Activated CD4-positive, alpha-beta T cell treated with anti-CD3 and anti-CD28 coated beads, Interleukin-10, Interleukin-2, amounts not matched to agents 100 ng/mL and 50 ng/mL, durations not matched to agents 16 hours and 8 hours (primary cell): Measurements from ENCODE around the gene PPP2R5B.

Source experiments
- DNase-seq: peaks from one replicate; pipeline ENCODE4 v3.0.0-alpha.2; 2020

PPP2R5B gene

DNA sequence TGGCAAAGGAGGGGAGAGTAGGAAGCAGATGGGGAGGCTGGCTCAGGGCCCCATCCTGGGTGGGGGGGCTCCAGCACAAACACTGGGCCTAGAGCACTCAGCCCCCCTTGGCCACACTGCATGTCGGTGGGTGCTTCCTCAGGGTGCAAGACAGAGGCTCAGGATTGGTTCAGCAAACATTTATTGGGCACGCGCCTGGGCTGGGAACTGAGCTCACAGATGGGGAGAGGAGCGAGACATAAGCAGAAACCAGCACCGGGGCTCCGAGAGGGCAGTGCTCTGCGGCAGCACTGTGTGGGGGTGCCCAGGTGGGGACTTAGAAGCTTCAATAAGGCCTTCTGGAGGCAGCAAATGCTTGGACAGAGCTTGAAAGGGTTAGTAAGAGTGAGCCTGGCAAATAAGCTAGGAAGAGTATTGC lies 34.0 kb upstream of the PPP2R5B start:
- DNase-seq, result no peak

DNA sequence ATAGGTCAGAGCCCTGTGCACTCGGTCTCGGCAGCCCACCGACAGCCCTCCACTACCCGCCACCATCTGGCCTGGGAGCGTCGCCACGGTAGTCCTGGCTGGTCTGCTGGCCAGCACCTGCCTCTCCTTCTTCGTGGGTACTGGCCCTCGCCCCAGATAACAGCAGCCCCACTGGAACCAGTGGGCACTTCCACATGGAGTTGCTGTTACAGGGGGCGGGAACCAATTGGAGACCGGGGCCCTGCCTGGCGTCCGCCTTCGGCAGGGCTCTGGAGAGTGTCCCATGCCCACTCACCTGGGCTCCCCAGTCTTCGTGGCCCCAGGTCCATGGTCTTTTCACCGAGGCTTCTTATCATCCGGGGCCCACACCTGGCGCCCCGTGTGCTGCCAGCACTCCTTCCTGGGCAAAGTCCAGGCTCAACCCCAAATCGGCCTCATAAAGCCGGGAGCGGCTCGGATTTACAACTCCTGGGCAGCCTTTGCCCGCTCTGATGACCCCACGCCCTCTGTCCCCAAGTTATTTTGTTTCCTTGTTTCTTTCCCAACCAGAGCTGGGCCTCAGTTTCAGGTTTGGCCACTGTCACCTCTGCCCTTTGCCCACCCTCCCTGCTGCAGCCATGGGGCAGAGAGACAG lies 33.2 kb upstream of the PPP2R5B start:
- DNase-seq, result no peak

- DNase-seq, result no peak
Measured at GRCh38 chr11:64891880-64892279, 32.6 kb upstream of the PPP2R5B start.

DNA sequence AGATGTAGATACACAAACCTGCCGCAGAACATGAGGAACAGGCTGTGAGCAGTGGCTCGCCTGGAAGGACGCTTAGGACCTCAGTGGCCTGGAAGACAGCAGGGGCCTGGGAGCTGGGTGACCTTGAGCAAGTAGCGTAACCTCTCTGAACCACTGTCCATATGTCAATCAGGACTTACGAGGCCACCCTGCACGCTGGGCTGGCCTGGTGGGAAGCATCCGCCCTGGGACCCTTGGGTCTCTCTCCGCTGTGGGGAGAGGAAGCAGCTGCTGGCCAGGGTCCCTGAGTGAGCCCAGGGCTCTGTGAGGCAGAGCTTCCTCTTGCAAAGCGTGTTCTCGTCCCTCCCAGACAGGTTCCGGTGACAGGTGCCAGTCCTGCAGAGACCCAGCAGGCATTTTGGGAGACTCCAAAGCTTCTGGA lies 32.1 kb upstream of the PPP2R5B start:
- no peak for DNase-seq

DNA sequence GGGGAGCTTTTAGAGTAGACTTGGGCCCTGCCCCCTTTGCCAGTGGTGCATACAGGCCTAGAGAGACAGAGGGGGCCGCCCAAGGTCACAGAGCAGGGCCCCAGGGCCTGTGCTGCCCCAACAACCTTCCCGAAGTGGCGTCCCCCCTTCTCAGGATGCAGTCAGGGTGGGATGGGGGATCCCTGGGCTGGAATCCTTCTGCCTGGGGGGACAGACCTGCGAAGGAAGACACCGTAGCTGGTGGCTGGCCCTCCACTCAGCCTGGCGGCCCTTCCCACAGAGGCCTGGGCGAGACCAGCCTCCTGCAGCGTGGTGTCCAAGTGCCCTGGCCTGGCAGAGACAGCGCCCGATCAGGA lies 31.7 kb upstream of the PPP2R5B start:
- DNase-seq, result no peak

GRCh38 chr11:64893194-64894069 lies 31.1 kb upstream of the PPP2R5B start:
- DNase-seq, result no peak

DNA sequence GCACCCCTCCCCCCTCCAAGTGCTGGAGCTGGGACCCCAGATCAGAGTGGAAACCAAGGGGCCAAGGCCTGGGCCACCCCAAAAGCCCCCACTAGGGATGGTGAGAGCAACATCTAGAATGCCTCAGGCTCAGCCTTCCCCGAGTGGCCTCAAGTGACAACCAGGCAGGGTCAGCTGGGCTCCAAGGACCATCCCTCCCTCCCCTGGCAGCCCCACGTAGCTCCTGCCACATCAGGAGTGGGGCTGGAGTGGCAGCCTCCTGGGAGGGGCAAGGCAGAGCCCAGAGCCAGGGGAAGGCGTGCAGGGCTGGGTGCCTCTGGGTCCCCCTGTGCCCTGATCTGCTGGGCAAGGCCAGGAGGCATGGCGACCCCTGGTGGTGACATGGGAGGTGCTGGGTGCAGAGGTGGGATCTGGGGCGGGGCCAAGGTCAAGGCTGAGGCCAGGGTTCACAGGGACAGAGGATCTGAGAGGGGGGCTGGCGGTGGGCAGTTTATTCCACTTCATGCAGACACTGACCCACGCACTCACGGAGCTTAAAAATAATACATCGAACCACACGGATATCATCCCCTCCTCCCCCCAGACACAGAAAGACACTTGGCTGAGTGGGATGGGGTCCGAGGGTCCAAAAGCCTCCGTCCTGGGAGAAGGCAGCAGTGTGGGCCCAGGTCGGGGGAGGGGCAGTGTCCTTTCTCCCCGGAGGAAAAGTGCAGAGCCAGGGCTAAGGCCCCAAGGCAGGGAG lies 30.2 kb upstream of the PPP2R5B start:
- peak; percentile 91 for DNase-seq

DNA sequence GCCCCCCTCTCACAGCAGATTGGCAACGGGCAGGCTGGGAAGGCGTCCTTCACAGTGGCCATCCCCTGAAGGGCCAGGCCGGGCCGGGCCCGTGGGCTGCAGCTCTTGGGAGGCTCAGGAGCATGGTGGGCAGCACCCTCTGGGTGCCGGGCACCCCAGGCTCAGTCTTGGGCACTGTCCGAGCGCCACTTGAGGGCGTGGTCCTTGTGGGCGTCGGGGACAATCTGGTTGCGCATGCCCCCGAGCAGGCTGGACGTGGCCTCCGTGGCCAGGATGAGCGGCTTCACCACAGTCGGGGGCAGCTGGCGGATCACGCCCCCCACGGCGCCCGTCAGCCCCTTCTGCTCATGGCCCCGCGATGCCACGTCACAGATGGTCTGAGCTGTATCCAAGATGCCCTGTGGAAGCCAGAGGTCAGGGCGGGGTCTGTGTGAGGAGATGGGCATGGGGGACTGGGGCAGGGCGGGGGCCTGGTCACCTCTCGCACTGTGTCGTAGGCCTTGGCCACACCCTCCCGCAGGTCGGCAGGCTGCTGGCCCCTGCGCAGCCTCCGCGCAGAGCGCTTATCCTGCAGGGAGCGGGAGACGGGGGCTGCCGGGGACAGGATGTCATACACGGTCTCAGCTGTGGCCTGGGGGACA lies 29.6 kb upstream of the PPP2R5B start:
- DNase-seq, result no peak

GRCh38 chr11:64896448-64897022 lies 28.0 kb upstream of the PPP2R5B start:
- DNase-seq, result no peak

DNA sequence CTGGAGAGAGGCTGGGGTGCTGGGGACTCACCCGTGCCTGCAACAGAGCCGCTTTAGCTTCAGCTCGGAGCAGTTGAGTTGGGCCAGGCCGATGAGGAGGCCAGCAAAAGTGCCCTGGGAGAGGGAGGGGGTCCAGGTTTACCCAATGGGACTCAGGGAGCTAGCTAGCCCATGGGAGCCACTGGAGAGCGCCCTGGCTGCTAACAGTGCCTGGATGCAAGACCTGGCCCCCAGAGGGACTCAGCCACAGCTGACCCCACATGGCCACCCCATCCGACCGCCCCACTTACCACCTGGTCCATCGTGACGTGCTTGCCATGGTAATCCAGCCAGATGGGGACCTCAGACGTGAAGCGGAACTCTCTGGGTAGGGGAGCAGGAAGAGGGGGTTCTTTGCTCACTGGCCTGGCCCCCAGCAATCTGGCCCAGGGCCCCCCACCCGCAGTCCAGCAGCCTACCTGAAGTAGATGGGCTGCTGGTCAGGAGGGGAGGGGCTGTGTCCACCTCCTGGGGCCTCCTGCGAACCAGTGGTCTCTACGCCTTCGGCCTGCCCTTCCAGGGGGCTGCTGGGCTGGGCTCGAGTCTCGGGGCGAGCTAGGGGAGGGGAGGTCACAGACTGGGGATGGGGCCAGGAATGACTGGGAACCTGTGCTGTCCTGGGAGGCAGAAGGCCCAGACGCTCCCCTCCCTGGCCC lies 27.0 kb upstream of the PPP2R5B start:
- DNase-seq, result no peak

DNA sequence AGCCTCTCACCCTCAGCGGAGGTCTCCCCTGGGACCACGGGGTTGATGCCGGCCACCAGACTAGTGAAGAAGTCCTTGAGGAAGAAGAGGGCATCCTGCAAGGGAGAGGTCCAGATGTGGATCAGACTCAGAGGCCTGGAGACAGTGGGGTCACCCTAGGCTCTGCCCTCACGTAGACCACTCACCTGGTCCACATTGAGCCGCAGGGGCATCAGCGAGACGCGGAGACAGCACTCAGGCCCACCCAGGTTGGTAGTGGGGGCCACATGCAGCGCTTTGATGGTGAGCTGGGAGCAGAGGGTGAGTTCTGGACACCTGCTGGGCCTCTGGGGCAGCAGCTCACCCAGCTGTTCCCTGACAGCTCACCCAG lies 26.4 kb upstream of the PPP2R5B start:
- no peak for DNase-seq

DNA sequence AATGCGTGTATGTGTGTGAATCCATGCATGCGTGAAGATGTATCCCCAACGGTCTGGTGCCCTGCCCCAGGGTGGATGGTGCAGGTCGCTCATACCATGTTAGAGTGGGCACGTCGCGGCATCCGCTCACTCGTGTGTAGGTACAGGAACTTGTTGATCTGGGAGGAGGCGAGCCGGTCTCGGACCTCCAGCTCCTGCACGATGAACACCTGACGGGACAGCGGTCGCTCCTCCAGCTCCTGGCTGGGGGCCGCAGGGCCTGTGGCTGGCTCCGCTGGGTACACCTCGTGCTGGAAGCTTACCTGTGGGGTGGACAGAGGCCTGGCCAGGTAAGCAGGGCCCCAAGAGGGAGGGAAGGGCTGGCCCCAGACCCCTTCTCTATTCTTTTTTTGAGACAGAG lies 25.9 kb upstream of the PPP2R5B start:
- no peak for DNase-seq

- peak; percentile 88 for DNase-seq
Measured at GRCh38 chr11:64900263-64900678, 24.2 kb upstream of the PPP2R5B start.

- DNase-seq, result no peak
Measured at GRCh38 chr11:64900774-64901173, 23.7 kb upstream of the PPP2R5B start.

GRCh38 chr11:64902102-64902900 lies 22.2 kb upstream of the PPP2R5B start:
- no peak for DNase-seq

GRCh38 chr11:64903291-64903833 lies 21.1 kb upstream of the PPP2R5B start:
- no peak for DNase-seq

DNA sequence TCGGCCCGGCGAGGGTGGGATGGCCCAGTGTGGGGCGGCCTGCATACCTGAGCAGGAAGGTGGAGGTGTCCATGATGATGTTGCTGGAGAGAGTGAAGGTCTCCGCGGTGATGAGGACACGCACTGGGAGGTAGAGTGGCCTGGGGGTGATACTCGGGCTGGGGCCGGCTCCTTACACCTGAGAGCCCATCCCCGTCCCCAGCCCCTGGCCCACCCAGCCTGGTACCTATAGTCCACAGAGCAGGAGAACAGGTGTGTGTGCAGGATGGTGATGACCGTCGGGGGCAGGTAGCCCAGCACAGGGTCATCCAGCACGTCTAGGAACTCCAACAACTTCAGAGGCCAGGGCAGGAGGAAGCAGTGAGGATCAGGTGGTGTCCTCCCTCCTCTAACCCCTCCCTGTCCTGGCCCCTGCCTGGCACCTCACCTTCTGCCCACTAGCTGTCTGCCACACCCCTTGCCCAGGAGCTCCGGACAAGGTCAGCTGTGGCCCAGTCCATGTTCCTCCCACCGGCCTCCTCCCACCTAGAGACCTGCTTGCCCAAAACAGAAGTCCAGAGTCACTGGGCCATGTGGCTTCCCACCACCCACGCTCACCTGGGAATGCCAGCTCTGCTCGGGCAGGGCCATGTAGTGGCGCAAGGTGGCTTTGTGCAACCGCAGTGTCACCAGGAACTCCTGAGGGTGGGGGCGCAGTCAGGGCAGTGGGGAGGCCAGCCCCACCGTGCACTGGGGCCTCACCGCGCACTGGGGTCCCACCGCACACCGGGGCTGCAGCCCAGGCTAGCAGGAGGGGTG lies 18.8 kb upstream of the PPP2R5B start:
- DNase-seq, result no peak

GRCh38 chr11:64906314-64906635 lies 18.2 kb upstream of the PPP2R5B start:
- no peak for DNase-seq

- DNase-seq, result no peak
Measured at GRCh38 chr11:64908766-64909165, 15.7 kb upstream of the PPP2R5B start.

- no peak for DNase-seq
Measured at GRCh38 chr11:64909653-64910343, 14.7 kb upstream of the PPP2R5B start.
